Stimulated activated CD4-positive, alpha-beta T cell treated with anti-CD3 and anti-CD28 coated beads, Interleukin-2, amount 100 ng/mL, for 4 hours (primary cell): ENCODE results near the gene ZNF273.
"Not testable (repeated sequence)": the region's sequence is repeated elsewhere in the genome, so short reads cannot be mapped to it uniquely, and the experiment has no call there.

ENCODE experiments used
- DNase-seq: peaks from one replicate; pipeline ENCODE4 v3.0.0-alpha.2; 2020; ENCODE audit warnings: low read depth

Gene ZNF273

GRCh38 chr7:64888901-64889685 lies 14.0 kb upstream of the ZNF273 start:
- DNase-seq, result no peak

- no peak for DNase-seq
Observed at GRCh38 chr7:64889686-64890162, 13.3 kb upstream of the ZNF273 start.

- not testable (repeated sequence) for DNase-seq
Observed at GRCh38 chr7:64890273-64890672, 12.8 kb upstream of the ZNF273 start.

- no peak for DNase-seq
Observed at GRCh38 chr7:64890761-64891362, 12.2 kb upstream of the ZNF273 start.

- not testable (repeated sequence) for DNase-seq
Observed at GRCh38 chr7:64891363-64892081, 11.6 kb upstream of the ZNF273 start.

GRCh38 chr7:64892116-64892515 lies 11.0 kb upstream of the ZNF273 start:
- DNase-seq, result no peak

- no peak for DNase-seq
Observed at GRCh38 chr7:64892666-64893309, 10.3 kb upstream of the ZNF273 start.

- no peak for DNase-seq
Observed at GRCh38 chr7:64893401-64893800, 9.7 kb upstream of the ZNF273 start.

GRCh38 chr7:64902461-64902805 lies 640 bp upstream of the ZNF273 start:
- DNase-seq, result not testable (repeated sequence)

- no peak for DNase-seq
Observed at GRCh38 chr7:64904008-64904407, 935 bp downstream of the ZNF273 start.

- DNase-seq, result no peak
Observed at GRCh38 chr7:64905133-64905532, 2.1 kb downstream of the ZNF273 start.

- no peak for DNase-seq
Observed at GRCh38 chr7:64905547-64905946, 2.5 kb downstream of the ZNF273 start.

GRCh38 chr7:64907641-64908326 lies 4.7 kb downstream of the ZNF273 start:
- DNase-seq, result no peak

- no peak for DNase-seq
Observed at GRCh38 chr7:64908358-64908757, 5.3 kb downstream of the ZNF273 start.

GRCh38 chr7:64914557-64914956 lies 11.5 kb downstream of the ZNF273 start:
- DNase-seq, result no peak

- DNase-seq, result not testable (repeated sequence)
Observed at GRCh38 chr7:64915301-64915700, 12.2 kb downstream of the ZNF273 start.

GRCh38 chr7:64928252-64929187 lies 25.4 kb downstream of the ZNF273 start:
- not testable (repeated sequence) for DNase-seq

- no peak for DNase-seq
Observed at GRCh38 chr7:64934478-64934877, 31.4 kb downstream of the ZNF273 start.

GRCh38 chr7:64938540-64938939 lies 35.5 kb downstream of the ZNF273 start:
- DNase-seq, result no peak

GRCh38 chr7:64940021-64940420 lies 36.9 kb downstream of the ZNF273 start:
- not testable (repeated sequence) for DNase-seq
